Astrocyte (in vitro differentiated cells and primary cell): Measurements from ENCODE around the gene STX4. TPM values are rescaled to one million over a fixed set of nuclear protein-coding genes. Genes with fewer than 3 reads are reported as not detected.

ENCODE experiments used
- DNase-seq: peaks from one replicate; pipeline ENCODE4 v3.0.0-alpha.2; 2010; ENCODE audit warnings: low read depth
- FAIRE-seq: peaks from 2 replicates; lab custom pipeline; 2011; peaks lifted over from hg19 to GRCh38; lab: Jason Lieb, UNC
- H2AFZ ChIP-seq: 2 replicates; pipeline ENCODE4 v1.6.0; 2012; ENCODE audit warnings: low read depth, low read length, inconsistent platforms
- H3K27ac ChIP-seq: 2 replicates; pipeline ENCODE4 v1.5.1; 2011; ENCODE audit warnings: low read depth, low read length, inconsistent platforms
- H3K27me3 ChIP-seq: 2 replicates; pipeline ENCODE4 v1.6.0; 2011; ENCODE audit warnings: low read length, inconsistent platforms; ENCODE audit not compliant: insufficient read depth
- H3K36me3 ChIP-seq: 2 replicates; pipeline ENCODE4 v1.5.1; 2011; ENCODE audit warnings: low read length, inconsistent platforms; ENCODE audit not compliant: insufficient read depth
- H3K4me1 ChIP-seq: 2 replicates; pipeline ENCODE4 v1.5.1; 2011; ENCODE audit warnings: low read length, inconsistent platforms; ENCODE audit not compliant: insufficient read depth
- H3K4me2 ChIP-seq: 2 replicates; pipeline ENCODE4 v1.6.0; 2012; ENCODE audit warnings: low read length, inconsistent platforms
- H3K4me3 ChIP-seq: 2 replicates; pipeline ENCODE4 v1.5.1; 2011; ENCODE audit warnings: low read depth, mild to moderate bottlenecking, low read length, inconsistent platforms; ENCODE audit not compliant: insufficient read depth
- H3K79me2 ChIP-seq: 2 replicates; pipeline ENCODE4 v1.6.0; 2012; ENCODE audit warnings: mild to moderate bottlenecking, low read length, inconsistent platforms; ENCODE audit not compliant: insufficient read depth
- H3K9ac ChIP-seq: 2 replicates; pipeline ENCODE4 v1.6.0; 2012; ENCODE audit warnings: mild to moderate bottlenecking, low read length, inconsistent platforms
- H3K9me3 ChIP-seq: 2 replicates; pipeline ENCODE4 v1.5.1; 2012; ENCODE audit warnings: low read depth, mild to moderate bottlenecking, low read length, inconsistent platforms; ENCODE audit not compliant: insufficient read depth
- H4K20me1 ChIP-seq: 2 replicates; pipeline ENCODE4 v1.6.0; 2012; ENCODE audit warnings: low read length, inconsistent platforms; ENCODE audit not compliant: insufficient read depth
- H3K27ac Mint-ChIP-seq: one replicate; pipeline ENCODE4 v1.8.0; 2021; ENCODE audit warnings: mild to moderate bottlenecking, mixed read lengths; ENCODE audit not compliant: unreplicated experiment
- H3K27me3 Mint-ChIP-seq: one replicate; pipeline ENCODE4 v1.8.0; 2021; ENCODE audit warnings: low read depth, mixed read lengths; ENCODE audit not compliant: unreplicated experiment
- H3K36me3 Mint-ChIP-seq: one replicate; pipeline ENCODE4 v1.8.0; 2021; ENCODE audit warnings: low read depth, mixed read lengths; ENCODE audit not compliant: unreplicated experiment
- H3K4me1 Mint-ChIP-seq: one replicate; pipeline ENCODE4 v1.8.0; 2021; ENCODE audit warnings: low read depth, mixed read lengths; ENCODE audit not compliant: unreplicated experiment
- H3K4me3 Mint-ChIP-seq: one replicate; pipeline ENCODE4 v1.8.0; 2021; ENCODE audit warnings: mild to moderate bottlenecking, moderate library complexity, mixed read lengths; ENCODE audit not compliant: unreplicated experiment
- H3K9me3 Mint-ChIP-seq: one replicate; pipeline ENCODE4 v1.8.0; 2021; ENCODE audit warnings: mild to moderate bottlenecking, mixed read lengths; ENCODE audit not compliant: unreplicated experiment
- CTCF ChIP-seq: IDR thresholded peaks from 2 replicates; pipeline ENCODE4 v1.5.1; 2011; ENCODE audit warnings: low read depth, mild to moderate bottlenecking, inconsistent platforms, low read length, moderate library complexity; ENCODE audit not compliant: insufficient read depth
- EZH2 ChIP-seq: IDR thresholded peaks from 2 replicates; pipeline ENCODE4 v1.6.1; 2012; ENCODE audit warnings: mild to moderate bottlenecking, low read length, inconsistent platforms; ENCODE audit not compliant: insufficient read depth
- total RNA-seq: library from RNA; stranded (reverse); gene quantifications from 2 replicates; pipeline ENCODE4 v1.2.1, GENCODE V29; 2021

STX4 gene
- total RNA-seq, 1 donor from 2014 or later = 56.0 TPM

- peaks cover 77% of the 10 kb centered on the region for H3K79me2 ChIP-seq
These were observed 46.1 kb downstream of the STX4 start for GRCh38 chr16:31079342-31079944.

DNA sequence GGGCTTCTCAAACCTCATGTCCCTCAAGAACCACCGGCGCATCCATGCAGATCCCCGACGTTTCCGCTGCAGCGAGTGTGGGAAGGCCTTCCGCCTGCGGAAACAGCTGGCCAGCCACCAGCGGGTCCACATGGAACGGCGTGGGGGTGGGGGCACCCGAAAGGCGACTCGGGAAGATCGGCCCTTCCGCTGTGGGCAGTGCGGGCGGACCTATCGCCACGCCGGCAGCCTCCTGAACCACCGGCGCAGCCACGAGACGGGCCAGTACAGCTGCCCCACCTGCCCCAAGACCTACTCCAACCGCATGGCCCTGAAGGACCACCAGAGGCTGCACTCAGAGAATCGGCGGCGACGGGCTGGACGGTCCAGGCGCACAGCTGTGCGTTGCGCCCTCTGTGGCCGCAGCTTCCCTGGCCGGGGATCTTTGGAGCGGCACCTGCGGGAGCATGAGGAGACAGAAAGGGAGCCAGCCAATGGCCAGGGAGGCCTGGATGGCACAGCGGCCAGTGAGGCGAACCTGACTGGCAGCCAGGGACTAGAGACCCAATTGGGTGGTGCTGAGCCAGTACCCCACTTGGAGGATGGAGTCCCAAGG lies 46.8 kb downstream of the STX4 start:
- H3K27ac Mint-ChIP-seq = no peak overlapping the region
- FAIRE-seq = no peak
- DNase-seq = no peak
- no peak overlapping the region for H3K4me3 ChIP-seq
- peaks cover 71% of the 10 kb centered on the region for H3K79me2 ChIP-seq
- peaks cover 19% of the 10 kb centered on the region for H3K36me3 Mint-ChIP-seq
- no peak overlapping the region for H2AFZ ChIP-seq
- H3K27me3 Mint-ChIP-seq = no peaks in the 10 kb centered on the region
- no peaks in the 10 kb centered on the region for H3K27me3 ChIP-seq
- no peak overlapping the region for H3K4me2 ChIP-seq
- no peak overlapping the region for H3K9ac ChIP-seq
- H3K4me3 Mint-ChIP-seq = no peak overlapping the region
- no peaks in the 10 kb centered on the region for H3K9me3 ChIP-seq
- TF ChIP-seq CTCF (no peak), EZH2 (no peak)
- H3K4me1 Mint-ChIP-seq = no peaks in the 10 kb centered on the region
- no peak overlapping the region for H3K27ac ChIP-seq
- peaks cover under 1% of the 10 kb centered on the region for H3K4me1 ChIP-seq
- no peaks in the 10 kb centered on the region for H3K36me3 ChIP-seq
- H3K9me3 Mint-ChIP-seq = no peaks in the 10 kb centered on the region
- peaks cover 71% of the 10 kb centered on the region for H4K20me1 ChIP-seq

More at GRCh38 chr16:31079342-31079944, 46.1 kb downstream of the STX4 start:
- no peaks in the 10 kb centered on the region for H3K27me3 Mint-ChIP-seq
- H3K4me3 Mint-ChIP-seq = no peak overlapping the region
- H3K4me1 Mint-ChIP-seq = peaks cover 2% of the 10 kb centered on the region
- Histone ChIP-seq H4K20me1 (peaks cover 67% of the 10 kb centered on the region), H3K36me3 (no peaks in the 10 kb centered on the region), H3K4me1 (peaks cover 4% of the 10 kb centered on the region), H3K27ac (no peak overlapping the region), H3K9ac (no peak overlapping the region), H2AFZ (no peak overlapping the region), H3K27me3 (no peaks in the 10 kb centered on the region), H3K4me3 (no peak overlapping the region), H3K4me2 (no peak overlapping the region), H3K9me3 (no peaks in the 10 kb centered on the region)
- H3K27ac Mint-ChIP-seq = no peak overlapping the region
- FAIRE-seq = no peak
- no peak for DNase-seq
- peaks cover 19% of the 10 kb centered on the region for H3K36me3 Mint-ChIP-seq
- no peaks in the 10 kb centered on the region for H3K9me3 Mint-ChIP-seq
- TF ChIP-seq CTCF (no peak), EZH2 (no peak)
